Activated naive CD4-positive, alpha-beta T cell treated with anti-CD3 and anti-CD28 coated beads for 36 hours (primary cell): ENCODE measurements around the gene LUC7L3. TPM values are rescaled to one million over a fixed set of nuclear protein-coding genes. Genes with fewer than 3 reads are reported as not detected.

Experiments
- CTCF ChIA-PET: fragments of 350-600 bp; sonication (Branson Sonifier 250); formaldehyde crosslinking; loops from one replicate; lab custom pipeline; 2021; ENCODE audit warnings: antibody characterized with exemption; lab: Charles Lee
- DNase-seq: peaks from one replicate; pipeline ENCODE4 v3.0.0-alpha.2; 2020
- H3K27ac Mint-ChIP-seq: one replicate; pipeline ENCODE4 v1.8.0; 2021; ENCODE audit warnings: mild to moderate bottlenecking, mixed read lengths
- H3K27me3 Mint-ChIP-seq: one replicate; pipeline ENCODE4 v1.8.0; 2021; ENCODE audit warnings: low read depth, mixed read lengths
- H3K36me3 Mint-ChIP-seq: one replicate; pipeline ENCODE4 v1.8.0; 2021; ENCODE audit warnings: low read depth, mixed read lengths
- H3K4me1 Mint-ChIP-seq: one replicate; pipeline ENCODE4 v1.8.0; 2021; ENCODE audit warnings: low read depth, mixed read lengths
- H3K4me3 Mint-ChIP-seq: one replicate; pipeline ENCODE4 v1.8.0; 2021; ENCODE audit warnings: mild to moderate bottlenecking, moderate library complexity, mixed read lengths
- H3K9me3 Mint-ChIP-seq: one replicate; pipeline ENCODE4 v1.8.0; 2021; ENCODE audit warnings: mixed read lengths
- intact Hi-C: fragments of 100-400 bp; cut with micrococcal nuclease; formaldehyde crosslinking; loops from one replicate; pipeline ENCODE4 v1.15.1; 2023
- total RNA-seq, 2 experiments: library from RNA; stranded (reverse); gene quantifications; one replicate each; pipeline ENCODE4 v1.2.3, GENCODE V29; 2021

LUC7L3 gene
- total RNA-seq, 2 experiments from 2014 or later: 120 to 136 TPM

DNA sequence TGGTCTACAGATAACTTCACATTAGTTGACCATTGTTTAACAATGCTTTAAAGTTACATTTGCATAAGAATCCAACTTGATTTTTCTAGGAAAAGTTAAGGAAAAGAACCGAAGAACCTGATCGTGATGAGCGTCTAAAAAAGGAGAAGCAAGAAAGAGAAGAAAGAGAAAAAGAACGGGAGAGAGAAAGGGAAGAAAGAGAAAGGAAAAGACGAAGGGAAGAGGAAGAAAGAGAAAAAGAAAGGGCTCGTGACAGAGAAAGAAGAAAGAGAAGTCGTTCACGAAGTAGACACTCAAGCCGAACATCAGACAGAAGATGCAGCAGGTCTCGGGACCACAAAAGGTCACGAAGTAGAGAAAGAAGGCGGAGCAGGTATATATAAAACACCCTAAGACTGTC lies 26.2 kb downstream of the LUC7L3 start:
- Mint-ChIP-seq H3K4me3 (no peak overlapping the region), H3K36me3 (peaks cover 59% of the 10 kb centered on the region), H3K27ac (no peak overlapping the region), H3K27me3 (no peaks in the 10 kb centered on the region), H3K9me3 (no peaks in the 10 kb centered on the region), H3K4me1 (no peaks in the 10 kb centered on the region)
- intact Hi-C loops: no loop called here
- CTCF ChIA-PET: interaction anchor here (0.5 to 1.0 kb wide), 2 partner anchors 11 to 40 kb away, joined by 3 to 4 read pairs; no protein-coding TSS in a partner anchor
- DNase-seq: no peak

GRCh38 chr17:50749245-50749644 lies 29.8 kb downstream of the LUC7L3 start:
- H3K36me3 Mint-ChIP-seq: peaks cover 41% of the 10 kb centered on the region
- H3K27me3 Mint-ChIP-seq: no peaks in the 10 kb centered on the region
- peak overlapping the region; percentile 31 for H3K27ac Mint-ChIP-seq
- H3K9me3 Mint-ChIP-seq: no peaks in the 10 kb centered on the region
- intact Hi-C loops: no loop called here
- no peak overlapping the region for H3K4me3 Mint-ChIP-seq
- no peaks in the 10 kb centered on the region for H3K4me1 Mint-ChIP-seq
- DNase-seq: no peak
- CTCF ChIA-PET: no interaction called here

DNA sequence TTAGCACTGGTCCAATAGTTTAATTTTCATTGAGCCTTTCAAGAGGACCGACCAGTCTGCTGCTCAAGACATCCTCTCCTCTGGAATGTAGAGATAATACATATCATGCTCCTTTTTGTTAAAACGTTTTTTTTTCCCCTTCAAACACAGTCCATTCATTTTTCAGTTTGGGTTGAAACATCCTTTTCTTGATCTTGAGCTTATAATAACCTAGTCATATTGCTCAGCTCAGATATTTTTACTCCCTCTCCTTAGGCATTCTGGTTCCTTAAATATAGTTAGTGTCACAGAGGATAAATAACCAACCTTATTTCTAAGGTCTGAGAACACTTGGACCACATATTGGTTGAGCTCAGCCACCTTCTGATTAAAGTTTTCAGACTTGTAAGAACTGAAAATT lies 35.1 kb downstream of the LUC7L3 start:
- peaks cover 16% of the 10 kb centered on the region for H3K36me3 Mint-ChIP-seq
- H3K27ac Mint-ChIP-seq: peak overlapping the region; percentile 19
- no peaks in the 10 kb centered on the region for H3K9me3 Mint-ChIP-seq
- DNase-seq: no peak
- intact Hi-C loops: no loop called here
- CTCF ChIA-PET: interaction anchor here (0.6 to 1.3 kb wide), 2 partner anchors 29 to 219 kb away, joined by 3 to 4 read pairs; no protein-coding TSS in a partner anchor
- H3K4me3 Mint-ChIP-seq: no peak overlapping the region
- no peaks in the 10 kb centered on the region for H3K4me1 Mint-ChIP-seq
- no peaks in the 10 kb centered on the region for H3K27me3 Mint-ChIP-seq

- intact Hi-C loops: no loop called here
- Mint-ChIP-seq H3K27me3 (no peaks in the 10 kb centered on the region), H3K9me3 (no peaks in the 10 kb centered on the region), H3K36me3 (peaks cover 4% of the 10 kb centered on the region), H3K4me3 (no peak overlapping the region), H3K4me1 (peaks cover 10% of the 10 kb centered on the region), H3K27ac (no peak overlapping the region)
- no peak for DNase-seq
- CTCF ChIA-PET: no interaction called here
Observed at GRCh38 chr17:50758524-50758923, 39.1 kb downstream of the LUC7L3 start.

DNA sequence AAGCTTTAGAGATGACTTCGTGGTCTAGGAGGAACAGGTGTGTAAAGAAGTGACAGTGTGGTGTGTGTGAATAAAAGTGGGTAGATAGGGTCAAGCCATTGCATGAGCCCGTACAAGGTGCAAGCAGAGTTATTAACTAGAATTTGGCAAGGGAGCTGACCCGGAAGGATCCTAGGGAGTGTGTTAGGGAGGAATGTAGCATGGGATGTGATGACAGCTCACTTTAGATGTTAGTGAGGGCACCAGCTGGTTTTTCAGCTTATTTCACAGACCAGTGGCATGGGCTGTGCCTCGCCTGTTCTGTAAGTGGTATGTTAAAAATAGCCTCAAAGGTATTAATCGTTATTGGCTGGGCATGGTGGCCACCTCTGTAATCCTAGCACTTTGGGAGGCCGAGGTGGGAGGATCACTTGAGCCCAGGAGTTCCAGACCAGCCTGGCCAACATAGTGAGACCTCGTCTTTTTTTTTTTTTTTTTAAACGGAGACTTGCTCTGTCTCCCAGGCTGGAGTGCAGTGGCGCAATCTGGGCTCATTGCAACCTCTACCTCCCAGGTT lies 39.7 kb downstream of the LUC7L3 start:
- no peak for DNase-seq
- H3K27me3 Mint-ChIP-seq: no peaks in the 10 kb centered on the region
- H3K4me1 Mint-ChIP-seq: peaks cover 10% of the 10 kb centered on the region
- no peaks in the 10 kb centered on the region for H3K9me3 Mint-ChIP-seq
- H3K36me3 Mint-ChIP-seq: peaks cover 2% of the 10 kb centered on the region
- no peak overlapping the region for H3K27ac Mint-ChIP-seq
- intact Hi-C loops: no loop called here
- H3K4me3 Mint-ChIP-seq: no peak overlapping the region
- CTCF ChIA-PET: no interaction called here

DNA sequence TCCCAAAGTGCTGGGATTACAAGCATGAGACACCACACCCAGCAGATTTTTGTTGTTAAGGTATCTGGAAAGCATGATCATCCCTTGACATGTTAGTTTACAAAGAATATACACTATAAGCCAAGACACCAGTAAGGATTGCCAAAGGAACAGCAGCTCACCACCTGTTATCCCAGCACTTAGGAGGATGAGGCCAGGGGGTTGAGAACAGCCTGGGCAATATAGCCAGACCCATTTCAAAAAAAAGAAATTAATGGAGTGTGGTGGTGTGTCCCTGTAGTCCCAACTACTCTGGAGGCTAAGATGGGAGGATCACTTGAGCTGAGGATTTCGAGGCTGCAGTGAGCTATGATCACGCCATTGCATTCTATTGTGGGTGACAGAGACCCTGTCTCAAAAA lies 42.8 kb downstream of the LUC7L3 start:
- no peak overlapping the region for H3K27ac Mint-ChIP-seq
- no peaks in the 10 kb centered on the region for H3K9me3 Mint-ChIP-seq
- H3K27me3 Mint-ChIP-seq: no peaks in the 10 kb centered on the region
- peaks cover 10% of the 10 kb centered on the region for H3K4me1 Mint-ChIP-seq
- H3K36me3 Mint-ChIP-seq: no peaks in the 10 kb centered on the region
- no peak overlapping the region for H3K4me3 Mint-ChIP-seq
- CTCF ChIA-PET: interaction anchor here (1.1 to 1.8 kb wide), 4 partner anchors 23 to 101 kb away, joined by 3 to 7 read pairs (median 5); no protein-coding TSS in a partner anchor
- DNase-seq: no peak
- intact Hi-C loops: no loop called here

DNA sequence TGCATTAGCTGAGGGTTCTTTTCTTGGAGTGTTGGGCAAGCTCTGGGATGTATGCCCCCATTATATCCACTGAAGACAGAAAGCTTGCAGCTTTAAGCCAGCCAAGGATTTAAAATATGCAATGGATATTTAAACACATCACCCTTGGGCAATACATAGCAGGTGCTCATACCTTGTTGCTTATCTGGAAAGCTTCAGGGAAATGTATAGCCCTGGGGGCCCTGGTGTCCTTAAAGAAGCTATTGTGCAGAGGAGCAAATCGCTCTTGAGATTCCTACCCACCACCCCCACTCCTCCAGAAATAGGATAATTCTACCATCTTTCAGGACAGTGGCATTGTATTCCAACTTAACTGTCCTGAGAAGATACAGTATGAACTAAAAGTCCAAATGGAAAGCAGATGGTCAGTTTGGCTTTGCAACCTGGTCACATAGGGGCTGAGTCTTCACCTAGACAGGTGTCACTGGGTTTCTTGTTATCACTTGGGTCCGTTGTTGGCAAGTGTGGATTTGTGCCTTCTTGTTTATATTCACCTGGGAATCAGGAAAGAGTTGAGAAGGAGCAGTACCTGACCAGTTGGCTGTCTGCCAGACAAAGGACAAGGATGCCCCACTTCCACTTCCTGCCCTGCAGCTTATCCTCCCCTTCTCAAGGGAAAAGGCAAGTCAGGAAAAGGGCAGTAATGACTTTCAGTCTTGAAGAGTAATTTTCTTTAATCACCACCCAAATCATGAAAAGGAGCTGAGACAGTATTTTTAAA lies 44.5 kb downstream of the LUC7L3 start:
- Mint-ChIP-seq H3K27ac (no peak overlapping the region), H3K4me3 (no peak overlapping the region), H3K36me3 (no peaks in the 10 kb centered on the region), H3K27me3 (no peaks in the 10 kb centered on the region), H3K9me3 (no peaks in the 10 kb centered on the region), H3K4me1 (peaks cover 10% of the 10 kb centered on the region)
- CTCF ChIA-PET: interaction anchor here (1.3 to 1.8 kb wide), 4 partner anchors 15 to 53 kb away, joined by 6 to 8 read pairs (median 6); no protein-coding TSS in a partner anchor
- intact Hi-C loops: no loop called here
- no peak for DNase-seq

GRCh38 chr17:50764734-50765149 lies 45.3 kb downstream of the LUC7L3 start:
- H3K27me3 Mint-ChIP-seq: no peaks in the 10 kb centered on the region
- no peak for DNase-seq
- CTCF ChIA-PET: interaction anchor here (0.6 to 1.8 kb wide), 3 partner anchors 14 to 288 kb away, joined by 3 to 8 read pairs (median 6); no protein-coding TSS in a partner anchor
- peaks cover 10% of the 10 kb centered on the region for H3K4me1 Mint-ChIP-seq
- no peaks in the 10 kb centered on the region for H3K9me3 Mint-ChIP-seq
- intact Hi-C loops: no loop called here
- H3K4me3 Mint-ChIP-seq: no peak overlapping the region
- no peaks in the 10 kb centered on the region for H3K36me3 Mint-ChIP-seq
- no peak overlapping the region for H3K27ac Mint-ChIP-seq

DNA sequence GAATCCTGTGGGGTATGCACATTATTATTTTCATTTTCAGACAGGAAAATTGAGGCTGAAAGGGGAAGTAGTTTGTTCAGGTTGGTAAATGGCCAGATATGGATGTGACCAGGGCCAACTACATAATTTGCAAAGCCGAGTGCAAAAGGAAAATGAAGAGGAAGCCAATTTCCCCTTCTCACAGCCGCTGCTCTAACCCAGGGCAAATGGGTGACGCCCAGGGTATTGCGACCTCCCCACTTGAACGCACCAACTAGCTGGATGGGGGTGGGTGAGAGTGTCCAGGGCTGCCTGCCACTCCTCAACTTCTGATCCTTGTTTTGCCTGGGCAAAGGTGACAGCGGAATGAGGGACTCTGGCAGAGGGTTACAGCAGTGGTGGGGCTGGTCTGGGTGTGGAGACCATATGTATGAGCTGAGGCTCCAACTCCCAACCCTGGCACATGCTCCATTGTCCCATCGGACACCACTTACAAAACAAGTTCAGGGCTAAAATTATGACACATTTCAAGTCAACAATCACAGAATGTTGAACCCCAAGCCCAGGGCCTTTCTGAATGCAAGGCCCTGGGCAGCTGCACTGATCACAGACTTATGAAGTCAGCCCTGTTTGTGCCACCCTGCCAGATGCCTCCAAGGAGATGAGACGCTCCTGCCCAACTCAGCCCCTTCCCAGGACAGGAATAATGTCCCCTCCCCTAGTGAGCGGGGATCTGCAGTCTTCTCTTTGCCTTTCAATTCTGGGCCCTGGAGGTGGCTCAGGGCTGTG lies 46.2 kb downstream of the LUC7L3 start:
- intact Hi-C loops: no loop called here
- Mint-ChIP-seq H3K4me3 (no peak overlapping the region), H3K4me1 (peaks cover 10% of the 10 kb centered on the region), H3K27me3 (no peaks in the 10 kb centered on the region), H3K9me3 (no peaks in the 10 kb centered on the region), H3K27ac (no peak overlapping the region), H3K36me3 (no peaks in the 10 kb centered on the region)
- CTCF ChIA-PET: interaction anchor here (0.6 to 1.0 kb wide), 2 partner anchors 86 to 289 kb away, joined by 3 read pairs; no protein-coding TSS in a partner anchor
- DNase-seq: no peak

GRCh38 chr17:50766222-50767023 lies 47.0 kb downstream of the LUC7L3 start:
- H3K9me3 Mint-ChIP-seq: no peaks in the 10 kb centered on the region
- DNase-seq: no peak
- no peaks in the 10 kb centered on the region for H3K27me3 Mint-ChIP-seq
- intact Hi-C loops: no loop called here
- CTCF ChIA-PET: interaction anchor here (1.0 kb wide), 1 partner anchor 85 kb away, joined by 3 read pairs; no protein-coding TSS in a partner anchor
- H3K36me3 Mint-ChIP-seq: no peaks in the 10 kb centered on the region
- H3K4me1 Mint-ChIP-seq: peaks cover 10% of the 10 kb centered on the region
- no peak overlapping the region for H3K4me3 Mint-ChIP-seq
- H3K27ac Mint-ChIP-seq: no peak overlapping the region

DNA sequence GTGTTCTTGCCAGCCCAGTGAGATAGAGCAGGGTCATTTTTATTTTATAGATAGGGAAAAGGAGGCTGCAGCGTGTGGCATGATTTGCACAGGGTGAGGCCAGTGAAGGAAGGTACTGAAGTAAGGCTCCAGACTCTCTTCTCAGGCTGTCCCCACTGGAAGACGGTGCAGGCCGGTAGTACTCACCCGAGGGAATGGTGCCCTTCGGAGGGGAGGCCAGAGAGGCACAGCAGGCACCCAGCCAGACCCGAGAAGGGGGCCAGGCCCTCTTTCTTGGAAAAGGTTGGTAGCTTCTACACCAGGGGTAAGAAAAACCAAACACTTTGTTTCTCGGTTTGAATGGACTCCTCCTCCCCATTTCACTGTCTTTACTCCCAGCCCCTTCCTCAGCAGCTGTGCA lies 47.6 kb downstream of the LUC7L3 start:
- no peak overlapping the region for H3K4me3 Mint-ChIP-seq
- DNase-seq: no peak
- H3K4me1 Mint-ChIP-seq: peaks cover 10% of the 10 kb centered on the region
- no peaks in the 10 kb centered on the region for H3K27me3 Mint-ChIP-seq
- H3K9me3 Mint-ChIP-seq: no peaks in the 10 kb centered on the region
- H3K27ac Mint-ChIP-seq: no peak overlapping the region
- intact Hi-C loops: no loop called here
- CTCF ChIA-PET: no interaction called here
- no peaks in the 10 kb centered on the region for H3K36me3 Mint-ChIP-seq
